Hematopoietic multipotent progenitor cell treated with erythropoietin and hydrocortisone succinate and interleukin-3 and kit ligand, for 15 days (in vitro differentiated cells): ENCODE data around the gene HSD17B1.
"Not testable (repeated sequence)": the region's sequence is repeated elsewhere in the genome, so short reads cannot be mapped to it uniquely, and the experiment has no call there.

Experiments
- DNase-seq: peaks from one replicate; pipeline ENCODE4 v3.0.0-alpha.2; 2015; ENCODE audit warnings: low spot score

Gene HSD17B1

GRCh38 chr17:42525221-42525620 is 27.5 kb upstream of the HSD17B1 start:
- DNase-seq, result no peak

- no peak for DNase-seq
Measured at GRCh38 chr17:42526031-42526444, 26.7 kb upstream of the HSD17B1 start.

- DNase-seq, result no peak
Measured at GRCh38 chr17:42527932-42528331, 24.8 kb upstream of the HSD17B1 start.

GRCh38 chr17:42529061-42529460 is 23.7 kb upstream of the HSD17B1 start:
- no peak for DNase-seq

GRCh38 chr17:42530952-42531454 is 21.7 kb upstream of the HSD17B1 start:
- DNase-seq, result no peak

GRCh38 chr17:42531455-42532354 is 21.0 kb upstream of the HSD17B1 start:
- peak; percentile 57 for DNase-seq

- DNase-seq, result no peak
Measured at GRCh38 chr17:42535155-42536047, 17.3 kb upstream of the HSD17B1 start.

- peak; percentile 87 for DNase-seq
Measured at GRCh38 chr17:42536048-42536371, 16.7 kb upstream of the HSD17B1 start, which contains the start of gene NAGLU. Gene NAGLU (plus strand): TSS chr17:42536241. CDS start chr17:42536273, 32 bp downstream.

- peak; percentile 72 for DNase-seq
Measured at GRCh38 chr17:42536372-42537155, 16.2 kb upstream of the HSD17B1 start.

GRCh38 chr17:42537156-42537805 is 15.4 kb upstream of the HSD17B1 start:
- DNase-seq, result no peak

- no peak for DNase-seq
Measured at GRCh38 chr17:42537826-42538451, 14.8 kb upstream of the HSD17B1 start.

- DNase-seq, result no peak
Measured at GRCh38 chr17:42538482-42538881, 14.2 kb upstream of the HSD17B1 start.

- DNase-seq, result not testable (repeated sequence)
Measured at GRCh38 chr17:42540558-42540957, 12.2 kb upstream of the HSD17B1 start.

GRCh38 chr17:42541041-42541833 is 11.5 kb upstream of the HSD17B1 start:
- DNase-seq, result no peak

GRCh38 chr17:42543190-42544079 is 9.3 kb upstream of the HSD17B1 start:
- DNase-seq, result no peak

- no peak for DNase-seq
Measured at GRCh38 chr17:42544874-42545283, 7.8 kb upstream of the HSD17B1 start.

- not testable (repeated sequence) for DNase-seq
Measured at GRCh38 chr17:42545755-42546505, 6.8 kb upstream of the HSD17B1 start.

GRCh38 chr17:42547001-42547461 is 5.7 kb upstream of the HSD17B1 start:
- no peak for DNase-seq
